Epithelial cell of alveolus of lung (primary cell): ENCODE data around the gene ARPC5L. TPM values are rescaled to one million over a fixed set of nuclear protein-coding genes. Genes with fewer than 3 reads are reported as not detected.

Source experiments
- total RNA-seq: library from RNA; depleted of rRNA; stranded (reverse); fragments of >200 nt; gene quantifications from 2 replicates; pipeline ENCODE4 v1.2.1, GENCODE V29; 2015

ARPC5L gene
- total RNA-seq, result 21.9 and 30.6 TPM in 2 replicates

GRCh38 chr9:124861342-124862229 is at the start of gene ARPC5L, which contains the start of gene RPL35:
ARPC5L (plus strand) TSS chr9:124862130; CDS start chr9:124869291, 7,161 bp downstream.
RPL35 (minus strand) TSS chr9:124861957; CDS start chr9:124861912, 45 bp downstream.

GRCh38 chr9:124852829-124853531 is 8.9 kb upstream of the ARPC5L start, which contains the start of gene WDR38:
WDR38 (plus strand) TSS chr9:124853460; CDS start chr9:124853532, 72 bp downstream.

Other genes with a start within 250 kb of the ARPC5L start
- gene NR6A1, start 90.8 kb upstream of the ARPC5L start, total RNA-seq, result 0.52 TPM in 1 of 2 replicates, not detected in the other
- 15.8 and 89.3 TPM in 2 replicates for gene OLFML2A, start 85.0 kb upstream of the ARPC5L start, total RNA-seq
- not detected in 2 replicates for gene WDR38, start 8.7 kb upstream of the ARPC5L start, total RNA-seq
- 2,417 and 2,961 TPM in 2 replicates for gene RPL35, start 173 bp upstream of the ARPC5L start, total RNA-seq
- gene GOLGA1, start 79.0 kb downstream of the ARPC5L start, total RNA-seq, result 7.2 and 8.9 TPM in 2 replicates